ENCODE results near the gene HEATR5A.

The HEATR5A gene

GRCh38 chr14:31426663-31427062 lies 6.3 kb upstream of the HEATR5A start:
- no peak for DNase-seq (ENCODE audit: low read depth)

GRCh38 chr14:31425905-31426304 lies 5.6 kb upstream of the HEATR5A start:
- no peak for DNase-seq (ENCODE audit: low read depth)

DNA sequence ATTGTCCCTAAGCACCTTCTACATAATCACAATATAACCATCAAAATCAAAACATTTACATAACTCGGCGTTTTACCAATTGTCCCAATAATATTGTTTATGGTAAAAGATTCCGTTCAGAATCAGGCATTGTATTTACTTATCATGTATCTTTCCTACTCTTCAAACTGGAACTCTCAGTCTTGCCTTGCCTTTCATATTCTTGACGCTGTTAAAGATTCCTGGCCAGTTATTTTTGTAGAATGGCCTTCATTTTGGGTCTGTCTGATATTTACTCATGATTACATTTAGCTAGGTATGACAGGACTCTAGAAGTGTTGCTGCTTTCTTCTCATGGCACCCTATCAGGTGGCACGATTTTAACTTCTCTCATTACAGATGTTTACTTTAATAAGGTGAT lies 850 bp upstream of the HEATR5A start:
- DNase-seq (ENCODE audit: low read depth), result no peak

DNA sequence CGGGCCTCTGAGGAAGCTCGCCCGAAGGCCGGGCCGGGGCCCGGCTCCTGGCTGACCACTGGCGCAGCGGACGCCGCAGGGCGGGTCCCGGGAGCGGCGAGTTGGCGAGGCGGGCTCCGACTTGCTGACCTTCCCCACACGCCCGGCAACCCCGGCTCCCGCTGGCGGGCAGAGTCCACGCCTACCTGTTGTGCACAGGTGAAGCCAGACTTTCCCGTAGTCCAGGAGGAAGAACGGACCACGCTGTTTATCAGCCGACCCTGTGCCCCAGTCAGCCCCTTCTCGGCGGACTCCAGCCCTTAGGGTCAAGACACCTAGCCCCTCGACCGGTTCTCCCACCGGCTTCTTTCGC lies 407 bp downstream of the HEATR5A start:
- DNase-seq (ENCODE audit: low read depth), result peak; percentile 37

DNA sequence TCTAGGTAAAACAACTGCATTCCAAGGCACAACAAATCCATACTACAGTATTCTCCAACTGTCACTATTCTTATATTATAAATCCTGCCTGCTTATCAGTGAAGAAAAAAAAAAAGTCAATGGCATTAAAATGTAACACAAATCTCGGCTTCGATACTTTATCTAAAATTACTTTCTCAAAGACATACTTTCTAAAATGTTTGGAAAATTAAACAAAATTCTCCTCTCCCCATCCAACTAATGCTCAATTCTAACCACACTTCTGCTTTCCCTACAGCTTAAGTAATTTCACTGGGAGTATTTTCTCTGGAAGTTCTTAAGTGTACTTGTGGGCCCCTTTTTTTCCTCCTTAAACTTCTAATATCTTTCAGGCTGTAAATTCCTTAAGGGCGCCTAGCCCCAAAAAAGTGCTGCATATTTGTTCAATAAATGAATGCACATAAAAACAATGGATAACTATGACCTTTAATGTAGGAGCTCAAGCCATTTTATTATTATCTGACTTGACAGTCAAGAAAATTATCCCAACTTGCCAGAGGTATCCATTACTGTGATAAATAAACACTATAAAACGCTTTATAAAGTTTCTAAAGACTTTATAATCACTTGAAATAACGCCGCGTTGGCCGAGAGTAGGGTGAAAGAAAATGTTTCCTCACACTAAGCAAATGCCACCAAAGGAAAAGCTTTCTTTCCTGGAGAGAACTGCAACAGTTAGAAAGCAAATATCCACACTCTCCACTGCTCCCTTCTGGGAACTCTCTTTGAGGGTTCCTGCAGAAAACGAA lies 977 bp downstream of the HEATR5A start:
- no peak for DNase-seq (ENCODE audit: low read depth)

DNA sequence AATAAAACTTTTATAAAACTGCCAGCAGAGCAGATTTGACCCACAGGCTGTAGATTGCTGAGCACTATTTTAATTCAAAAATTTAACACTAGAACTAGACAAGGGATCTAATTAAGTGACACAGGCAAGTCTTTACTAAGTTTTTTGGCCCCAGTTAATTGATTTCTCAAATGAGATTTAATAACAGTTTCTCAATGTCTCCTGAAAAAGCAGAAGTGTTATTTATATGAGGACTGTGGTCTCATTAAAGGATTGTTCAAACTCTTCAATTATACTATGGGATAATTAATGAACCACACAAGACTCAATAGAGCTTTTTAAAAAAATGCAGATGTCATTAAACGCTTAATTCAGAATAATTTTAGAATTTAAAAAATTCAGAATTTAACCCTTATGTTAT lies 1.9 kb downstream of the HEATR5A start:
- no peak for DNase-seq (ENCODE audit: low read depth)

DNA sequence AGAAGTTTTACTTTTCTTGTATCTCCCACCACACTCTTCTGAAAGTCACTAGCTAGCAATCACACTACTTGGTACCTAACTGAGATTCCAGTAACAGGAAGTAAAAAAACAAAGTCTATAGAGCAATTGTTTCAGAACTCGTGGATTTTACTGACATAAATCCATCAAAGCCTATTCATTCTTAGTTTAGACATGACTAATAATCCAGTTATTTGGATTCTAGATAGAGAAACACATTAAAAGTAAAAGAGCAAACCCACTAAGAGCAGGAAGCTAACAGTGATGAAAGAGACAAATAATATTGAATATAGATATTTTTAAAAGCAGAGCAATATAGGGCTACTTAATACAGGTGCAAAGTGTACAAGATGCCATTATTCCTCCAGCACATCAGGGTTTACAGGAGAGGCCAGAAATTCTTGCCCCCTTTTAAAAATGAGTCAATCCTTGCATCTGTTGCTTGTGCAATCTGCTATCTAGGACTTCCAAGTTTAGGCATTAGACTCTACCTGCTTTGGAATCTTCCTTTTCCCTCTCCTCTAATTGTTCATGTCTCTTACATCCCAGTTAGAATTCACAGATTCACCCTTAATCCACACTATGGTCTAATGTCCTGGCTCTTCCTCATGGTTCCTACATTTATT lies 6.0 kb downstream of the HEATR5A start:
- no peak for DNase-seq (ENCODE audit: low read depth)

- DNase-seq (ENCODE audit: low read depth), result peak; percentile 4
These were observed 9.1 kb downstream of the HEATR5A start for GRCh38 chr14:31411218-31411727.

DNA sequence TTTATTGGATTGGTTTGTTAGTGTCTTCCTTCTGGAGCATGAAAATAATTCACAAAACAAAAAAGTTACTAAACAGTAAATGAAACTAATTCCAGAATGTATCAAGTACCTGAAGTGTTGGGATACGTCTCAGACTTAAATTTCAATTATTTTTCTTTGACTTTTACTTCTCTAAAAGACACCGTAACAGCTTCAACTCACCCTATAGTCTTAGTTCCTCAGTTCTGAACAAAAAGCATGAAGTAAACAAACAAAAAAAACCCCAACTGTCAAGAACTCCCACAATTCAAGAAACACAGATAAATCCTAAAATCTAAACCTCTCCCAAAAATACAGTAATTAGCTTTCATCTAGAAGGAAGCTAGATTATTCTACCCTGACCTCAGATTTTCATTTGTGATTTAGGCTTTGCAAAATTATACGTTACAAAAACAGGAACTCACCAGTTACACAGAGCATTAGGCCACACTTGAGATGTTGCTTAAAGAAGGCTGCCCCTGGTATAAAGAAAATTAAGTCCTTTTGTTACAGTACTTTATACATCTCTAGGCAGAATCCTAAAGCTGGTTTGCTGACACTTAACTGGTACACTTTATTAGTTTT lies 10.2 kb downstream of the HEATR5A start:
- no peak for DNase-seq (ENCODE audit: low read depth)

DNA sequence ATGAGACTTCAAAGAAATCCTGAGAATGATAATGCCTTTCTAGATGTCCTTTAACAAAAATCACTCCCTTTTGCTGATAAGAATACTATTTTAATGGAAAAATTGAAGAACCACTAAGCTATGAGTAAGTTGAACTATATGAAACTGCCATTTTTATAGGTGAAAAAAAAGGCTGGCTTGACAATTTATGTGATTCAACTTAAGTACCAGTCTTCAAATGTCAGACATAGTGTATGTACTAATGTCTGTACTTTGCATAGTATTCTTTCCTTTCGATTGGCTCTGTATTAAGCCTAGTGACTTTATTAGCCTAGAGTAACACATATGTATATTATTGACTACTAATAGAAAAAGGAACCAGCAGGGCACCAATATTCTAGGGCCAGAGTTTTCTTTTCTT lies 11.9 kb downstream of the HEATR5A start:
- DNase-seq (ENCODE audit: low read depth), result no peak

- no peak for DNase-seq (ENCODE audit: low read depth)
These were observed 14.6 kb downstream of the HEATR5A start for GRCh38 chr14:31405599-31406232.

GRCh38 chr14:31405106-31405505 lies 15.2 kb downstream of the HEATR5A start:
- DNase-seq (ENCODE audit: low read depth), result no peak

- DNase-seq (ENCODE audit: low read depth), result no peak
These were observed 16.6 kb downstream of the HEATR5A start for GRCh38 chr14:31403707-31404106.

- peak; percentile 29 for DNase-seq (ENCODE audit: low read depth)
These were observed 17.4 kb downstream of the HEATR5A start for GRCh38 chr14:31402764-31403439.

DNA sequence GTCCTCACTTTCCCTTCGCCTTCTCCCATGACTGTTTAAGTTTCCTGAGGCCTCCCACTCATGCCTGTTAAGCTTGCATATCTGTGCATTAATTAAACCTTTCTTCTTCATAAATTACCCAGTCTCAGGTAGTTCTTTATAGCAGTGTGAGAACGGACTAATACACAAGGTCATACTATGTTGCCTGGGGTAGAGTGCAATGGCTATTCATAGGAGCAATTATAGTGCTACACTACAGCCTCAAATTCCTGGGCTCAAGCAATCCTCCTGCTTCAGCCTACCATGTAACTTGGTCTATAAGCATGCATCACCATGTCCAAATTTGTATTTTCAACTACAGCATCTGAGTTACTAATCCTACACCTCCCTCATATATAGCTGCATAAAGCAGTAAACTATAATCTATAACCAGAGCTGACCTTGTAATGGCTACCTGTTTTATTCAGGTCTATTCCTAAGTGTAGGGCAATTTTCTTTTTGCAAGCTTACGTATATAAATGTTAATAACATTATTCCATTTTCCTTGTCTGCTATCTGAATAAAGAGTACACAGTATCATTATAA lies 18.9 kb downstream of the HEATR5A start:
- no peak for DNase-seq (ENCODE audit: low read depth)

DNA sequence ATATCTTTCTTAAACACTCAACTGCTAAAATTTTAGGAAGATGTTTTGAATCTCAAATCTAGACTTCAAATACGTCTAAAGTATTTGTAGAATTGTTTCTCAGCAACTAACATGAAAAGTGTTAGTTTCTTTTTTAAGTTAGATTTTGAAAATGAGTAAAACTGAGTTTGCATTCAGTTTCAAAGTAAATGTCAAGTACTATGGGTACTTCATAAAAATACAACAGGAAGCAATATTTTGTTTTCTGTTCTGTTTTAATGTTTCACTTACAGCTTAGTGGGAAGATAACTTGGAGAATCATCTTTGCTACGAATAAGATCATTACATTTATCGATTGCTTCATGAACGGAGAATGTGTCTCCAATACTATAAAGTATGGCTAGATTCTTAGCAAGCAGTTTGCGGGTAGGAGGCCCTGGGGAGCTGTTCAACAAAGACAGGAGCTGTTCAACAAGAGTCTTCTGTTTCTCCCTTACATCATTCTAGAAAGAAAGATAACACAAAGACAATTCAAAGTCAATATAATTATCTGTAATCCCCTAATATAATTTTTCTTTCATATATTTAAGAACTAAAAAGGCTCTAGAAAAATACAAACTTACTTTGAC lies 20.2 kb downstream of the HEATR5A start:
- DNase-seq (ENCODE audit: low read depth), result no peak

GRCh38 chr14:31395572-31396205 lies 24.7 kb downstream of the HEATR5A start:
- DNase-seq (ENCODE audit: low read depth), result peak; percentile 25

DNA sequence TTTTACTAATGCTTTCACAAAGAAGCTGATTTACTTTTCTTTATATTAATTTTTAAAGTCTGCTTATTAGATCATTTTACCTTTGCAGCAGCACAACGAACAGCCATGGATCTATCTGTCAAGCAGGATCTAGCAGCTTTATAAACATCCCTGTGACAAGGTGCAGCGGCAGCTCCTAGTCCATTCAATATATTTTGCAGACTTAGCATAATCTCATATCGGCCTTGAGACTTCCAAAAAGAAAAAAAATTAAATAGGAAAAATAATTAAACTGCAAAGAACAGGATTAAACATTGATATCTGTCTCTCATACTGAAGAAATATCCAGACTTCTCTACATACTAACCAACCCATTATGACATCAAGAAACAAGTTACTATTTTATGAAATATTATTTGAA lies 25.2 kb downstream of the HEATR5A start:
- DNase-seq (ENCODE audit: low read depth), result no peak

DNA sequence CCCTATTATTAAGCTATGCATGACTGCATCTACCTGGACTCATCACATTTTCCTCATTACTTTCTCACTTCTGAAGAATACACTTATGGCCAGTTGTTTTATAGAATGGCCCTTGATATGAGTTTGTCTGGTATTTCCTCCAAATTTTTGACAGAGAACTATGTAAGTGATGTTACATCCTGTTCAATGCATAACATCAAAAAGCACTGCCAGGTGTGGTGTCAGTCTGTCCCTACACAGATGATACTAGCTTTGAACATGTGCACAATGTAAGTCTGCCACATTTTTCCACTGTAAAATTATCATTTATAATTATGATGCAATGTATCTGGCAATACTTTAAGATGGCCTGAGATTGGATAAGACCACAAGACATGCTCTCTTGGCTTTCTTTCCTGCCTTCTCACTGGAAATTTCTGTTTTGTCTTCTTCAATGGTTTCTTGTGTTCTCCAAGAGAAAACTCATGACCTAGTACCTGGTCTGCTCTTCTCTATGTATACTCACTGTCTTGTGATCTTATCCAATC lies 28.3 kb downstream of the HEATR5A start:
- no peak for DNase-seq (ENCODE audit: low read depth)

DNA sequence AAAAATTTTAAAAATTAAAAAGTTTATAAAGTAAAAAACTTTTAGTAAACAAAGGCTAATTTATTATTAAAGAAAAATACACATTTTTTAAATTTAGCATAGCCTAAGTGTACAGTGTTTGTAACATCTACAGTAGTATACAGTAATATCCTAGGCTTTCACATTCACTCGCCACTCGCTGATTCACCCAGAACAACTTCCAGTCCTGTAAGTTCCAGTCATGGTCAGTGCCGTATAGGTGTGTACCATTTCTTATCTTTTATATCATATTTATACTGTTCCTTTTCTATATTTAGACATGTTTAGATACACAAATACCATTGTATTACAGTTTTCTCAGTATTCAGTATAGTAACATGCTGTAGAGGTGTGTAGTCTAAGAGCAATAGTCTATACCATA lies 28.9 kb downstream of the HEATR5A start:
- no peak for DNase-seq (ENCODE audit: low read depth)

GRCh38 chr14:31389946-31390345 lies 30.4 kb downstream of the HEATR5A start:
- DNase-seq (ENCODE audit: low read depth), result no peak
